ENCODE measurements around the gene LIG3.

Gene LIG3

DNA sequence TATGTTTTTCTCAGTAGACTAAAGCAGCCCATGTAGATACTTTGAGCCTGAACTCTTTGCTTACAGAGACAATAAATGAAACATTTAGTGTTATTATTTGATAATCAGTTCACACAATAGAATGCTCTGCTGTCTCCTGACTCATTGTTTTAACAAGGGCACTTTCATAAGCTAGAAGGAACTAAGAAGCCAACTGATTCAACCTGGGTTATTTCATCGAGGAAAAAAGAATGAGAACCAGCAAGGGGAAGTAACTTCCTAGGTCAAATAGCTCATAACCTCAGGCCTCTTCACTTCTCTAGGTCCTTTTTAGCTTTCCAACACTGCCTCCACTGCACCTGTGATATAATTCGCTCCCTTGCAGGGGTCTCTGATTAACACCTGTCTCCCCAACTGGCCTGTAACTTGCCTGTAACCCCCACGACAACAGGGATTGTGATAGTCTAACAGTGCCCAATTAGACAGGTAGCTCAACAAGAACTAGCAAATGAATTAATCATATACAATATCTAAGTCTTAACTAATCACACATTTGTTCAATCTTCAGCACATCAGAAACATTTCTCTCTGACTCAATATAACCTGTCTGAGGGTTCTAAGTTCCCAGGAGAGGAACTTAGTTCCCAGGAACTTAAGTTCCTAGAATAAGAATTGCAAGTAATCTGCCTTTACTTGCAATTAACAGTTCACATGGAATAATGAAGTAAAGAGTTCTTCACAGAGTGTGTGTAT lies 48.4 kb downstream of the LIG3 start:
- TF ChIP-seq POLR2AphosphoS5 (IDR thresholded peaks at IDR 0.05; ENCODE audit: low read depth) (no peak), GABPA (IDR thresholded peaks at IDR 0.05; ENCODE audit: low read depth) (no peak), SPI1 (IDR thresholded peaks at IDR 0.05; ENCODE audit: borderline replicate concordance, low read depth) (no peak)
- TF ChIP-seq, protein P1, sequence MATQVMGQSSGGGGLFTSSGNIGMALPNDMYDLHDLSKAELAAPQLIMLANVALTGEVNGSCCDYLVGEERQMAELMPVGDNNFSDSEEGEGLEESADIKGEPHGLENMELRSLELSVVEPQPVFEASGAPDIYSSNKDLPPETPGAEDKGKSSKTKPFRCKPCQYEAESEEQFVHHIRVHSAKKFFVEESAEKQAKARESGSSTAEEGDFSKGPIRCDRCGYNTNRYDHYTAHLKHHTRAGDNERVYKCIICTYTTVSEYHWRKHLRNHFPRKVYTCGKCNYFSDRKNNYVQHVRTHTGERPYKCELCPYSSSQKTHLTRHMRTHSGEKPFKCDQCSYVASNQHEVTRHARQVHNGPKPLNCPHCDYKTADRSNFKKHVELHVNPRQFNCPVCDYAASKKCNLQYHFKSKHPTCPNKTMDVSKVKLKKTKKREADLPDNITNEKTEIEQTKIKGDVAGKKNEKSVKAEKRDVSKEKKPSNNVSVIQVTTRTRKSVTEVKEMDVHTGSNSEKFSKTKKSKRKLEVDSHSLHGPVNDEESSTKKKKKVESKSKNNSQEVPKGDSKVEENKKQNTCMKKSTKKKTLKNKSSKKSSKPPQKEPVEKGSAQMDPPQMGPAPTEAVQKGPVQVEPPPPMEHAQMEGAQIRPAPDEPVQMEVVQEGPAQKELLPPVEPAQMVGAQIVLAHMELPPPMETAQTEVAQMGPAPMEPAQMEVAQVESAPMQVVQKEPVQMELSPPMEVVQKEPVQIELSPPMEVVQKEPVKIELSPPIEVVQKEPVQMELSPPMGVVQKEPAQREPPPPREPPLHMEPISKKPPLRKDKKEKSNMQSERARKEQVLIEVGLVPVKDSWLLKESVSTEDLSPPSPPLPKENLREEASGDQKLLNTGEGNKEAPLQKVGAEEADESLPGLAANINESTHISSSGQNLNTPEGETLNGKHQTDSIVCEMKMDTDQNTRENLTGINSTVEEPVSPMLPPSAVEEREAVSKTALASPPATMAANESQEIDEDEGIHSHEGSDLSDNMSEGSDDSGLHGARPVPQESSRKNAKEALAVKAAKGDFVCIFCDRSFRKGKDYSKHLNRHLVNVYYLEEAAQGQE (IDR thresholded peaks at IDR 0.05; ENCODE audit: insufficient replicate concordance, low read depth): no peak
- TF ChIP-seq, protein P2, sequence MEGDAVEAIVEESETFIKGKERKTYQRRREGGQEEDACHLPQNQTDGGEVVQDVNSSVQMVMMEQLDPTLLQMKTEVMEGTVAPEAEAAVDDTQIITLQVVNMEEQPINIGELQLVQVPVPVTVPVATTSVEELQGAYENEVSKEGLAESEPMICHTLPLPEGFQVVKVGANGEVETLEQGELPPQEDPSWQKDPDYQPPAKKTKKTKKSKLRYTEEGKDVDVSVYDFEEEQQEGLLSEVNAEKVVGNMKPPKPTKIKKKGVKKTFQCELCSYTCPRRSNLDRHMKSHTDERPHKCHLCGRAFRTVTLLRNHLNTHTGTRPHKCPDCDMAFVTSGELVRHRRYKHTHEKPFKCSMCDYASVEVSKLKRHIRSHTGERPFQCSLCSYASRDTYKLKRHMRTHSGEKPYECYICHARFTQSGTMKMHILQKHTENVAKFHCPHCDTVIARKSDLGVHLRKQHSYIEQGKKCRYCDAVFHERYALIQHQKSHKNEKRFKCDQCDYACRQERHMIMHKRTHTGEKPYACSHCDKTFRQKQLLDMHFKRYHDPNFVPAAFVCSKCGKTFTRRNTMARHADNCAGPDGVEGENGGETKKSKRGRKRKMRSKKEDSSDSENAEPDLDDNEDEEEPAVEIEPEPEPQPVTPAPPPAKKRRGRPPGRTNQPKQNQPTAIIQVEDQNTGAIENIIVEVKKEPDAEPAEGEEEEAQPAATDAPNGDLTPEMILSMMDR (IDR thresholded peaks at IDR 0.05; ENCODE audit: insufficient read depth, low read length): no peak
- peak in 1 of 2 experiments; percentile 36 for DNase-seq (ENCODE audit: low read depth in 1 of 2, low spot score in 1 of 2)
- H3K4me3 ChIP-seq (replicated peaks; ENCODE audit: insufficient read depth, low read length): no peak overlapping the region
- H3K27ac ChIP-seq (replicated peaks): peak overlapping the region; percentile 14
- no peaks in the 10 kb centered on the region for H3K27me3 ChIP-seq (ENCODE audit: insufficient read depth, poor library complexity, severe bottlenecking)

DNA sequence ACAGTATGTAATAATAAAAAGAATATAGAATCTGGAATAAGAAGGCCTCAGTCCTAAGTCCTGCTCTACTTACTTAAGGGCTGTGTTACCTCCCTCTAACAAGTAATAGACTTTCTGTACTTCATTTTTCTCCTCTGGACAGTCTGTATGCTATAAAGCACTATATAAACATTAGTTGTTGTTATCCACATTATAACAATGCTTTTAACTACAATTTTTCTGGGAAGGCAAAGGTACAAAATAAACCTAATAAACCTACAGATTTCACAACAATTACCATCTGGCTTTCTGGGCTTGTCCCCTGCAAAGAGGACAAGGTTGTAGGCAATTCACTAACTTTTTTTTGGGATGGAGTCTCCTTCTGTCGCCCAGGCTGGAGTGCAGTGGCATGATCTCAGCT lies 50.5 kb downstream of the LIG3 start:
- no peak overlapping the region for H3K27ac ChIP-seq (replicated peaks)
- no peaks in the 10 kb centered on the region for H3K27me3 ChIP-seq (ENCODE audit: insufficient read depth, poor library complexity, severe bottlenecking)
- no peak overlapping the region for H3K4me3 ChIP-seq (replicated peaks; ENCODE audit: insufficient read depth, low read length)
- no peak for DNase-seq (ENCODE audit: low read depth in 1 of 2, low spot score in 1 of 2)
- TF ChIP-seq SPI1 (IDR thresholded peaks at IDR 0.05; ENCODE audit: borderline replicate concordance, low read depth) (no peak), POLR2AphosphoS5 (IDR thresholded peaks at IDR 0.05; ENCODE audit: low read depth) (no peak), GABPA (IDR thresholded peaks at IDR 0.05; ENCODE audit: low read depth) (no peak)
- TF ChIP-seq, protein P1 (IDR thresholded peaks at IDR 0.05; ENCODE audit: insufficient replicate concordance, low read depth): no peak
- TF ChIP-seq, protein P2 (IDR thresholded peaks at IDR 0.05; ENCODE audit: insufficient read depth, low read length): no peak

- H3K4me3 ChIP-seq (replicated peaks; ENCODE audit: insufficient read depth, low read length): no peak overlapping the region
Measured at GRCh38 chr17:35038453-35038852, 58.1 kb downstream of the LIG3 start.

More at GRCh38 chr17:35038453-35038852, 58.1 kb downstream of the LIG3 start:
- no peak for TF ChIP-seq SPI1 (IDR thresholded peaks at IDR 0.05; ENCODE audit: borderline replicate concordance, low read depth)
- TF ChIP-seq, protein P2 (IDR thresholded peaks at IDR 0.05; ENCODE audit: insufficient read depth, low read length): no peak
- TF ChIP-seq POLR2AphosphoS5 (IDR thresholded peaks at IDR 0.05; ENCODE audit: low read depth): no peak
- no peak for TF ChIP-seq GABPA (IDR thresholded peaks at IDR 0.05; ENCODE audit: low read depth)
- TF ChIP-seq, protein P1 (IDR thresholded peaks at IDR 0.05; ENCODE audit: insufficient replicate concordance, low read depth): no peak
- Histone ChIP-seq H3K27me3 (ENCODE audit: insufficient read depth, poor library complexity, severe bottlenecking) (no peaks in the 10 kb centered on the region), H3K27ac (replicated peaks) (no peak overlapping the region)
- DNase-seq (ENCODE audit: low read depth in 1 of 2, low spot score in 1 of 2): no peak
